ENCODE measurements around the gene SVIL. TPM values are rescaled to one million over a fixed set of nuclear protein-coding genes. Genes with fewer than 3 reads are reported as not detected.
A peak's percentile ranks its signal among the peaks of the same experiment; 100 is the strongest.

The SVIL gene
- total and polyA plus RNA-seq, 4 donors, result 30.2 to 119 (median 56.7) TPM

GRCh38 chr10:29651767-29652166 lies 17.0 kb upstream of the SVIL start:
- Histone ChIP-seq H3K27me3 (ENCODE audit: control insufficient read depth, insufficient read depth, low read length) (no peaks in the 10 kb centered on the region), H3K9me3 (ENCODE audit: control insufficient read depth, insufficient read depth, low read length) (no peaks in the 10 kb centered on the region), H3K4me1 (ENCODE audit: control insufficient read depth, insufficient read depth, low read length) (no peaks in the 10 kb centered on the region), H3K4me3 (ENCODE audit: low read depth, low read length) (no peak overlapping the region), H3K27ac (ENCODE audit: low read depth, low read length) (no peak overlapping the region), H3K36me3 (ENCODE audit: control insufficient read depth, insufficient read depth, low read length) (no peaks in the 10 kb centered on the region)
- no CpG with 5 or more reads among the region's 3 CpGs for WGBS (ENCODE audit: insufficient coverage)
- DNase-seq (ENCODE audit: low read depth in 4 of 6, low spot score in 6 of 6), result no peak

GRCh38 chr10:29650552-29650944 lies 15.8 kb upstream of the SVIL start:
- 100% methylated on average over 1 of the region's 1 CpG for WGBS (ENCODE audit: insufficient coverage)
- no peaks in the 10 kb centered on the region for H3K27me3 ChIP-seq (ENCODE audit: control insufficient read depth, insufficient read depth, low read length)
- no peaks in the 10 kb centered on the region for H3K36me3 ChIP-seq (ENCODE audit: control insufficient read depth, insufficient read depth, low read length)
- no peaks in the 10 kb centered on the region for H3K9me3 ChIP-seq (ENCODE audit: control insufficient read depth, insufficient read depth, low read length)
- no peak for DNase-seq (ENCODE audit: low read depth in 4 of 6, low spot score in 6 of 6)
- no peak overlapping the region for H3K4me3 ChIP-seq (ENCODE audit: low read depth, low read length)
- no peaks in the 10 kb centered on the region for H3K4me1 ChIP-seq (ENCODE audit: control insufficient read depth, insufficient read depth, low read length)
- H3K27ac ChIP-seq (ENCODE audit: low read depth, low read length), result no peak overlapping the region

GRCh38 chr10:29649561-29650551 lies 15.1 kb upstream of the SVIL start:
- Histone ChIP-seq H3K9me3 (ENCODE audit: control insufficient read depth, insufficient read depth, low read length) (no peaks in the 10 kb centered on the region), H3K27me3 (ENCODE audit: control insufficient read depth, insufficient read depth, low read length) (no peaks in the 10 kb centered on the region), H3K4me3 (ENCODE audit: low read depth, low read length) (no peak overlapping the region), H3K36me3 (ENCODE audit: control insufficient read depth, insufficient read depth, low read length) (no peaks in the 10 kb centered on the region), H3K4me1 (ENCODE audit: control insufficient read depth, insufficient read depth, low read length) (no peaks in the 10 kb centered on the region), H3K27ac (ENCODE audit: low read depth, low read length) (peak overlapping the region; percentile 67)
- WGBS (ENCODE audit: insufficient coverage), result 87% methylated on average over 4 of the region's 7 CpGs
- no peak for DNase-seq (ENCODE audit: low read depth in 4 of 6, low spot score in 6 of 6)

- Histone ChIP-seq H3K4me3 (ENCODE audit: low read depth, low read length) (no peak overlapping the region), H3K9me3 (ENCODE audit: control insufficient read depth, insufficient read depth, low read length) (no peaks in the 10 kb centered on the region), H3K4me1 (ENCODE audit: control insufficient read depth, insufficient read depth, low read length) (peaks cover 4% of the 10 kb centered on the region), H3K36me3 (ENCODE audit: control insufficient read depth, insufficient read depth, low read length) (no peaks in the 10 kb centered on the region), H3K27me3 (ENCODE audit: control insufficient read depth, insufficient read depth, low read length) (no peaks in the 10 kb centered on the region), H3K27ac (ENCODE audit: low read depth, low read length) (peak overlapping the region; percentile 67)
- no CpG with 5 or more reads among the region's 1 CpG for WGBS (ENCODE audit: insufficient coverage)
- no peak for DNase-seq (ENCODE audit: low read depth in 4 of 6, low spot score in 6 of 6)
Measured at GRCh38 chr10:29648983-29649268, 14.2 kb upstream of the SVIL start.

GRCh38 chr10:29648114-29648982 lies 13.6 kb upstream of the SVIL start:
- peak in 1 of 6 donors; percentile 47 for DNase-seq (ENCODE audit: low read depth in 4 of 6, low spot score in 6 of 6)
- H3K36me3 ChIP-seq (ENCODE audit: control insufficient read depth, insufficient read depth, low read length), result no peaks in the 10 kb centered on the region
- WGBS (ENCODE audit: insufficient coverage), result 58% methylated on average over 7 of the region's 9 CpGs
- no peaks in the 10 kb centered on the region for H3K27me3 ChIP-seq (ENCODE audit: control insufficient read depth, insufficient read depth, low read length)
- no peaks in the 10 kb centered on the region for H3K9me3 ChIP-seq (ENCODE audit: control insufficient read depth, insufficient read depth, low read length)
- H3K4me1 ChIP-seq (ENCODE audit: control insufficient read depth, insufficient read depth, low read length), result peaks cover 8% of the 10 kb centered on the region
- peak overlapping the region; percentile 67 for H3K27ac ChIP-seq (ENCODE audit: low read depth, low read length)
- H3K4me3 ChIP-seq (ENCODE audit: low read depth, low read length), result no peak overlapping the region

GRCh38 chr10:29647478-29647877 lies 12.7 kb upstream of the SVIL start:
- no peak overlapping the region for H3K4me3 ChIP-seq (ENCODE audit: low read depth, low read length)

GRCh38 chr10:29646960-29647461 lies 12.2 kb upstream of the SVIL start:
- H3K4me3 ChIP-seq (ENCODE audit: low read depth, low read length), result peak overlapping the region; percentile 7
- peaks cover 8% of the 10 kb centered on the region for H3K4me1 ChIP-seq (ENCODE audit: control insufficient read depth, insufficient read depth, low read length)
- no peaks in the 10 kb centered on the region for H3K9me3 ChIP-seq (ENCODE audit: control insufficient read depth, insufficient read depth, low read length)
- WGBS (ENCODE audit: insufficient coverage), result 85% methylated on average over 2 of the region's 3 CpGs
- DNase-seq (ENCODE audit: low read depth in 4 of 6, low spot score in 6 of 6), result peak in 1 of 6 donors; percentile 55
- no peaks in the 10 kb centered on the region for H3K27me3 ChIP-seq (ENCODE audit: control insufficient read depth, insufficient read depth, low read length)
- no peaks in the 10 kb centered on the region for H3K36me3 ChIP-seq (ENCODE audit: control insufficient read depth, insufficient read depth, low read length)
- H3K27ac ChIP-seq (ENCODE audit: low read depth, low read length), result peak overlapping the region; percentile 73

More at GRCh38 chr10:29647478-29647877, 12.7 kb upstream of the SVIL start:
- H3K27me3 ChIP-seq (ENCODE audit: control insufficient read depth, insufficient read depth, low read length), result no peaks in the 10 kb centered on the region
- H3K4me1 ChIP-seq (ENCODE audit: control insufficient read depth, insufficient read depth, low read length), result peaks cover 8% of the 10 kb centered on the region
- H3K36me3 ChIP-seq (ENCODE audit: control insufficient read depth, insufficient read depth, low read length), result no peaks in the 10 kb centered on the region
- no peak for DNase-seq (ENCODE audit: low read depth in 4 of 6, low spot score in 6 of 6)
- no peaks in the 10 kb centered on the region for H3K9me3 ChIP-seq (ENCODE audit: control insufficient read depth, insufficient read depth, low read length)
- WGBS (ENCODE audit: insufficient coverage), result no CpG with 5 or more reads among the region's 5 CpGs
- peak overlapping the region; percentile 59 for H3K27ac ChIP-seq (ENCODE audit: low read depth, low read length)

GRCh38 chr10:29646238-29646902 lies 11.6 kb upstream of the SVIL start:
- WGBS (ENCODE audit: insufficient coverage), result 68% methylated on average over 4 of the region's 8 CpGs
- Histone ChIP-seq H3K27ac (ENCODE audit: low read depth, low read length) (peak overlapping the region; percentile 73), H3K27me3 (ENCODE audit: control insufficient read depth, insufficient read depth, low read length) (no peaks in the 10 kb centered on the region), H3K9me3 (ENCODE audit: control insufficient read depth, insufficient read depth, low read length) (no peaks in the 10 kb centered on the region), H3K4me3 (ENCODE audit: low read depth, low read length) (peak overlapping the region; percentile 7), H3K4me1 (ENCODE audit: control insufficient read depth, insufficient read depth, low read length) (peaks cover 8% of the 10 kb centered on the region), H3K36me3 (ENCODE audit: control insufficient read depth, insufficient read depth, low read length) (no peaks in the 10 kb centered on the region)
- DNase-seq (ENCODE audit: low read depth in 4 of 6, low spot score in 6 of 6), result peak in 2 of 6 donors; percentile 59 to 68

Data from spinal cord (tissue), 10 donors.